DND-41 (cell line): ENCODE measurements around the gene KLHL20.
A peak's percentile ranks its signal among the peaks of the same experiment; 100 is the strongest.
"Not testable (repeated sequence)": the region's sequence is repeated elsewhere in the genome, so short reads cannot be mapped to it uniquely, and the experiment has no call there.

ENCODE experiments used
- ATAC-seq: fragments of 200-7000 bp; cut with Tn5 transposase; 3 replicates; pipeline ENCODE4 v1.9.1; 2021; ENCODE audit warnings: low read depth; ENCODE audit not compliant: insufficient read depth
- DNase-seq: peaks from one replicate; pipeline ENCODE4 v3.0.0-alpha.2; 2020
- H2AFZ ChIP-seq: 2 replicates; pipeline ENCODE4 v1.6.0; 2012; ENCODE audit warnings: low read depth, low read length
- H3K27ac ChIP-seq: 2 replicates; pipeline ENCODE4 v1.5.1; 2012; ENCODE audit warnings: low read length, inconsistent platforms
- H3K27me3 ChIP-seq: fragments of 200-600 bp; sonication (generic); 2 replicates; pipeline ENCODE4 v1.6.0; 2012; ENCODE audit warnings: low read length, mild to moderate bottlenecking, inconsistent platforms; ENCODE audit not compliant: insufficient read depth, poor library complexity
- H3K36me3 ChIP-seq: 2 replicates; pipeline ENCODE4 v1.5.1; 2012; ENCODE audit warnings: low read length, inconsistent platforms; ENCODE audit not compliant: insufficient read depth
- H3K4me1 ChIP-seq: 2 replicates; pipeline ENCODE4 v1.5.1; 2012; ENCODE audit warnings: mild to moderate bottlenecking, low read length; ENCODE audit not compliant: insufficient read depth
- H3K4me2 ChIP-seq: 2 replicates; pipeline ENCODE4 v1.6.0; 2012; ENCODE audit warnings: mild to moderate bottlenecking, moderate library complexity, low read length, inconsistent platforms; ENCODE audit not compliant: insufficient read depth
- H3K4me3 ChIP-seq, 2 experiments: fragments of 200-600 bp in 1 of 2; shearing (Covaris generic) in 1 of 2; 2 replicates each; pipeline ENCODE4 v1.5.1; 2012 to 2016; ENCODE audit warnings: inconsistent platforms in 2 of 2, low read length in 2 of 2, mild to moderate bottlenecking in 2 of 2, low read depth in 1 of 2, moderate library complexity in 1 of 2
- H3K79me2 ChIP-seq: 2 replicates; pipeline ENCODE4 v1.6.0; 2012; ENCODE audit warnings: low read length, inconsistent platforms; ENCODE audit not compliant: insufficient read depth
- H3K9ac ChIP-seq: 2 replicates; pipeline ENCODE4 v1.6.0; 2012; ENCODE audit warnings: low read depth, mild to moderate bottlenecking, inconsistent platforms, low read length, moderate library complexity
- H3K9me3 ChIP-seq: 2 replicates; pipeline ENCODE4 v1.5.1; 2012; ENCODE audit warnings: low read length, moderate library complexity, mild to moderate bottlenecking, inconsistent platforms; ENCODE audit not compliant: insufficient read depth, severe bottlenecking
- H4K20me1 ChIP-seq: 2 replicates; pipeline ENCODE4 v1.6.0; 2012; ENCODE audit warnings: low read length; ENCODE audit not compliant: insufficient read depth
- EZH2 ChIP-seq: IDR thresholded peaks from 3 replicates; pipeline ENCODE4 v1.6.1; 2012; ENCODE audit warnings: borderline replicate concordance, low read depth, mild to moderate bottlenecking, moderate library complexity, low read length, inconsistent platforms; ENCODE audit not compliant: severe bottlenecking
- TF ChIP-seq, protein P1 (sequence below): IDR thresholded peaks from 2 replicates; pipeline ENCODE4 v1.5.1; 2012; ENCODE audit warnings: borderline replicate concordance, low read length, moderate library complexity, mild to moderate bottlenecking; ENCODE audit not compliant: poor library complexity, severe bottlenecking; ENCODE audit errors: extremely low read depth

KLHL20 gene

DNA sequence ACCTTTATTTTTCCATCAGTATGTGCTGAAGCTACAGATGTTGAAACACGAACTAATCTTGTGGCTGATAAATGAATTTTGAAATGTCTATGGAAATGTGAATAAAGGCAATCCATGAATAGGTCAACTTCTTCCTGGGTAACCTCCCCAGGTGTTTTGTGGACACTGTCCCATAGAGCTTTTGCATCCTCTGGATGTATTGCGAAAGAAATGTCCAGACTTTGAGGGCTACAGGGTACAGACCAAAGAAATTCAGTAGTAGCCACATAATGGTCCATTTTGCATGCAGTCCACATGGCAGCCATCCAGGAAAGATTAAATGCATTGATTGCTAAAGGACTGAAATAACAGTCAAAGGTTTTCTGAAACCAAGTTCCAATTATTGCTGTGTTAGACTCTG lies 88.2 kb downstream of the KLHL20 start:
- Histone ChIP-seq H3K4me2 (no peak overlapping the region), H3K4me1 (no peaks in the 10 kb centered on the region), H3K27ac (no peak overlapping the region), H2AFZ (no peak overlapping the region), H3K4me3 (no peak overlapping the region), H3K9me3 (no peaks in the 10 kb centered on the region), H3K27me3 (no peaks in the 10 kb centered on the region), H4K20me1 (no peaks in the 10 kb centered on the region), H3K36me3 (peaks cover 86% of the 10 kb centered on the region), H3K9ac (no peak overlapping the region), H3K79me2 (no peaks in the 10 kb centered on the region)
- no peak for DNase-seq
- ATAC-seq, result no peak
- TF ChIP-seq, protein P1, sequence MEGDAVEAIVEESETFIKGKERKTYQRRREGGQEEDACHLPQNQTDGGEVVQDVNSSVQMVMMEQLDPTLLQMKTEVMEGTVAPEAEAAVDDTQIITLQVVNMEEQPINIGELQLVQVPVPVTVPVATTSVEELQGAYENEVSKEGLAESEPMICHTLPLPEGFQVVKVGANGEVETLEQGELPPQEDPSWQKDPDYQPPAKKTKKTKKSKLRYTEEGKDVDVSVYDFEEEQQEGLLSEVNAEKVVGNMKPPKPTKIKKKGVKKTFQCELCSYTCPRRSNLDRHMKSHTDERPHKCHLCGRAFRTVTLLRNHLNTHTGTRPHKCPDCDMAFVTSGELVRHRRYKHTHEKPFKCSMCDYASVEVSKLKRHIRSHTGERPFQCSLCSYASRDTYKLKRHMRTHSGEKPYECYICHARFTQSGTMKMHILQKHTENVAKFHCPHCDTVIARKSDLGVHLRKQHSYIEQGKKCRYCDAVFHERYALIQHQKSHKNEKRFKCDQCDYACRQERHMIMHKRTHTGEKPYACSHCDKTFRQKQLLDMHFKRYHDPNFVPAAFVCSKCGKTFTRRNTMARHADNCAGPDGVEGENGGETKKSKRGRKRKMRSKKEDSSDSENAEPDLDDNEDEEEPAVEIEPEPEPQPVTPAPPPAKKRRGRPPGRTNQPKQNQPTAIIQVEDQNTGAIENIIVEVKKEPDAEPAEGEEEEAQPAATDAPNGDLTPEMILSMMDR, result no peak
- no peak for TF ChIP-seq EZH2

DNA sequence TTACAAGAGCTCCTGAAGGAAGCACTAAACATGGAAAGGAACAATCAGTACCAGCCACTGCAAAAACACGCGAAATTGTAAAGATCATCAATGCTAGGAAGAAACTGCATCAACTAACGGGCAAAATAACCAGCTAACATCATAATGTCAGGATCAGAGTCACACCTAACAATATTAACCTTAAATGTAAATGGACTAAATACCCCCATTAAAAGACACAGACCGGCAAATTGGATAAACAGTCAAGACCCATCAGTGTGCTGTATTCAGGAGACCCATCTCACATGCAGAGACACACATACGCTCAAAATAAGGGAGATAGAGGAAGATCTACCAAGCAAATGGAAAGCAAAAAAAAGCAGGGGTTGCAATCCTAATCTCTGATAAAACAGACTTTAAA lies 98.9 kb downstream of the KLHL20 start:
- Histone ChIP-seq H3K36me3 (peaks cover 35% of the 10 kb centered on the region), H3K79me2 (peaks cover 77% of the 10 kb centered on the region)
- not testable (repeated sequence) for H3K9ac ChIP-seq, H3K27me3 ChIP-seq, H3K27ac ChIP-seq, H4K20me1 ChIP-seq, H2AFZ ChIP-seq, H3K4me1 ChIP-seq, H3K4me2 ChIP-seq, ATAC-seq, H3K4me3 ChIP-seq, H3K9me3 ChIP-seq, DNase-seq

DNA sequence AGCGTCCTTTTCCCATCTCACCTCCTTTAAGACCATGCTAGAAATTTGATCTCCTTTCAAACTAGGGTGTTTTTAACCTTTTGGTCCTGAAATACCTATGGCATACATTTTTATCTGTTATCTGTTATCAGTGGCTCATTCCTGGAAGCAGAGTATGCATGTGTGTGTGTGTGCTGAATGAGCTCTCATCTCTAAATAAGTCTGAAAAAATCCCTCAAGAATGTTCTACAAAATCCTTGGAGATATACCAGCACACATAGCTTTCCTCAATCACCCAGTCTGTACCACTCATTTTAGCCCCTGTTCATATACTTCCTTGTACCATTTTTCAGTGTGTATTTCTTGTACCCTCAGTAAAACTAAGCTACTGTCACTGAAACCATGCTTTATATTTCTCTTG lies 103.7 kb downstream of the KLHL20 start:
- Histone ChIP-seq H3K36me3 (peaks cover 36% of the 10 kb centered on the region), H3K27ac (no peak overlapping the region), H3K27me3 (no peaks in the 10 kb centered on the region), H2AFZ (no peak overlapping the region), H3K9me3 (no peaks in the 10 kb centered on the region), H3K9ac (no peak overlapping the region), H3K79me2 (peaks cover 89% of the 10 kb centered on the region), H3K4me3 (no peak overlapping the region), H3K4me1 (peaks cover 31% of the 10 kb centered on the region), H4K20me1 (no peaks in the 10 kb centered on the region; the same call in 1 of the 2 replicates), H3K4me2 (no peak overlapping the region)
- no peak for ATAC-seq
- DNase-seq, result no peak
- TF ChIP-seq, protein P1, result no peak

GRCh38 chr1:173821680-173822079 lies 106.9 kb downstream of the KLHL20 start:
- Histone ChIP-seq H3K4me1 (peaks cover 47% of the 10 kb centered on the region), H4K20me1 (no peaks in the 10 kb centered on the region; the same call in 1 of the 2 replicates), H2AFZ (no peak overlapping the region), H3K4me3 (peak overlapping the region in 1 of 2 experiments; percentile 83; a peak in 1 of 4 replicates), H3K27ac (no peak overlapping the region), H3K27me3 (no peaks in the 10 kb centered on the region), H3K9ac (no peak overlapping the region), H3K36me3 (peaks cover 37% of the 10 kb centered on the region), H3K9me3 (no peaks in the 10 kb centered on the region), H3K79me2 (peaks cover 92% of the 10 kb centered on the region), H3K4me2 (peak overlapping the region; percentile 82)
- DNase-seq (no peak), ATAC-seq (no peak)
- no peak for TF ChIP-seq EZH2
- TF ChIP-seq, protein P1, result no peak
